Mucosa of rectum (tissue), 2 donors: Measurements from ENCODE around the gene IFNL2.

ENCODE experiments used
- H3K27ac ChIP-seq, 2 donors: one replicate each; pipeline ENCODE4 v1.7.0; 2013; ENCODE audit warnings: inconsistent platforms in 2 of 2, low read depth in 2 of 2, low read length in 2 of 2
- H3K27me3 ChIP-seq, 2 donors: one replicate each; pipeline ENCODE4 v1.7.0; 2013; ENCODE audit warnings: low read length in 2 of 2; ENCODE audit not compliant: control insufficient read depth in 2 of 2, insufficient read depth in 2 of 2
- H3K36me3 ChIP-seq, 2 donors: one replicate each; pipeline ENCODE4 v1.7.0; 2013; ENCODE audit warnings: low read length in 2 of 2; ENCODE audit not compliant: control insufficient read depth in 2 of 2, insufficient read depth in 2 of 2
- H3K4me1 ChIP-seq, 2 donors: one replicate each; pipeline ENCODE4 v1.7.0; 2013; ENCODE audit warnings: low read length in 2 of 2, mild to moderate bottlenecking in 1 of 2; ENCODE audit not compliant: control insufficient read depth in 2 of 2, insufficient read depth in 2 of 2
- H3K4me3 ChIP-seq, 2 donors: one replicate each; pipeline ENCODE4 v1.7.0; 2013; ENCODE audit warnings: low read length in 2 of 2
- H3K9ac ChIP-seq, 2 donors: one replicate each; pipeline ENCODE4 v1.7.0; 2013; ENCODE audit warnings: low read length in 2 of 2, low read depth in 1 of 2, mild to moderate bottlenecking in 1 of 2
- H3K9me3 ChIP-seq, 2 donors: one replicate each; pipeline ENCODE4 v1.7.0; 2013; ENCODE audit warnings: low read length in 2 of 2; ENCODE audit not compliant: control insufficient read depth in 2 of 2
- donor health status: healthy.
- donor health status: Normal muscosa, but diverticular disease.

Gene IFNL2

DNA sequence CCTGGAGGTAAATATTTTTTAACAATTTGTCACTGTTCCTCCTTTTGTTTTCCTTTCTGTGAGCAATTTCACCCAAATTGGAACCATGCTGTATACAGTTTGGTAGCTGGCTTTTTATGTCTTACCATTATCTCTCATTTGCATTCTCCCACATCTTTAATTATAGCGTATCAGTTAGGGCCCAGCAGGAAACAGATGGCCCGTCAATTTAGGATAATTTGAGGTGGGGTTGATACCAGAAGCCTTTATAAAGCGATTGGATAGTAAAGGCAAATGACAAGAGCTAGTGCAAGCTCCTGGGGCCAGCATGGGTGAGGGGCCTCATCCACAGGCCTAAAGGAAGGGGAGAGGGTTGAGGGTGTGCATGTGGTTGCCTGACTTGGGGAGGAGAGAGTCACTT lies 15.7 kb upstream of the IFNL2 start:
- H3K9ac ChIP-seq, result no peak overlapping the region
- peaks cover 5 to 17% of the 10 kb centered on the region in 2 donors for H3K27me3 ChIP-seq
- H3K27ac ChIP-seq, result no peak overlapping the region
- H3K36me3 ChIP-seq, result no peaks in the 10 kb centered on the region
- no peak overlapping the region for H3K4me3 ChIP-seq
- H3K9me3 ChIP-seq, result no peaks in the 10 kb centered on the region
- H3K4me1 ChIP-seq, result no peaks in the 10 kb centered on the region

DNA sequence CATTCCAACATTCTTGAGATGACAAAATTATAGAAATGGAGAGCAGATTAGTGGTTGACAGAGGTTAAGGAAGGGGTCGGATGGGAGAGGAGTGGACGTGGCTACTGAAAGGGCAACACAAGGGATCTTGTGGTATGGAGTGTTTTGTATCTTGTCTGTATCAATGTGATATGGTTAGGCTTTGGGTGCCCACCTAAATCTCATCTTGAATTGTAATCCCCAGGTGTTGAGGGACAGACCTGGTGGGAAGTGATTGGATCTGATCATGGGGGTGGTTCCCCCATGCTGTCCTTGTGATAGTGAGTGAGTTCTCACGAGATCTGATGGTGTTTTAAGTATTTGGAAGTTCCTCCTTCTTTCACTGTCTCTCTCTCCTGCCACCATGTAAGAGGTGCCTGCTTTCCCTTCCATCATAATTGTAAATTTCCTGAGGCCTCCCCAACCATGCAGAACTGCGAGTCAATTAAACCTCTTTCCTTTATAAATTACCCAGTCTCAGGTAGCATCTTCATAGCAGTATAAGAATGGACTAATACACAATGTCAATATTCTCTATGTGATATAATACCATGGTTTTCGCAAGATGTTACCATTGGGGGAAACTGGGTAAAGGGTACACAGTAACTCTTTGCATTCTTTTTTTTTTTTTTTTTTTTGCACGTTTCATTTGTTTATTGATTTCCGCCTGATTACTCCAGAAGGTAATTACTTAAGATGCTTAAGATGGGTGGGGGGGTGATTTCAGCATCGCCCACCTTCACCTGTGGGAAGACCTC lies 14.6 kb upstream of the IFNL2 start:
- Histone ChIP-seq H3K4me1 (no peaks in the 10 kb centered on the region), H3K27ac (no peak overlapping the region), H3K4me3 (no peak overlapping the region), H3K9ac (no peak overlapping the region), H3K36me3 (no peaks in the 10 kb centered on the region), H3K27me3 (peaks cover 2 to 8% of the 10 kb centered on the region in 2 donors), H3K9me3 (no peaks in the 10 kb centered on the region)

DNA sequence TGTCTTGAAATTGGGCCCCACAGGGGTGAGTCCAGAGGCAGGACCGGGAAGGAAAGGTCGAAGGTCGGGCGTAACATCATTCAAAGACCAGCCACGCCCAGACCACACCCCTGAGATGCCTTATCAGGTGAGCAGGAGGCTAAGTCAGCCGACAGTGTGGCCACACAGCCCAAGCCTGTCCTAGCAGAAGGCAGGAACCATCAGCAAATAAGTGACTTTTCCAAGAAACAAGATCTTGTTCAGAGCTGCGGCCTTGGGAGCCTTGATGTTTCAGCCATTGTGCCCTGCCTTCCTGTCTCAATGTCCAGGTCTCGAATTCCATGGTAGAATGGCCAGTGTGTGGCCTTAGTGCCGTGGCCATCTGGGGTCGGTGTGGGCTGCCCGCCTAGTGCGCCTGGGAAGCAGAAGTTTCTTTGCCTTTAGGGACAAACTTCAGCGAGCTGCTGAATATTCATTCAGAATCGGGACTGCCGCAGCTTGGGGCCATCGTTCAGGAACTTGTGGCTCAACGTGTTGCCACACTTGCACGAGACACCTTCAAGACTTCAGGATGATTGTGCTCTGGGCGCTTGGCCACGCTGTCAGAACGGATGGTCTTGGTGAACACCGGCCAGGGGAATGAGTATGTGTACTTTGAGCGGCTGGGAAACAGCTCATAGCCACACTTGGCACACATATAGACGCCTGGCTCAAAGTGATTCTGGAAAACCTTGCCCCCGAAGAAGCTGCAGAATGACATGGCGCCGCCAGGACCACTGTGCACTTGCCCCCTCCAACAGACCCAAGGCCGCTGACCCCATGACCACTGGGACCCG lies 13.5 kb upstream of the IFNL2 start:
- H3K9me3 ChIP-seq, result no peaks in the 10 kb centered on the region
- H3K9ac ChIP-seq, result no peak overlapping the region
- H3K36me3 ChIP-seq, result no peaks in the 10 kb centered on the region
- H3K4me1 ChIP-seq, result no peaks in the 10 kb centered on the region
- no peak overlapping the region for H3K4me3 ChIP-seq
- H3K27me3 ChIP-seq, result peaks cover 0 to 2% of the 10 kb centered on the region in 2 donors
- H3K27ac ChIP-seq, result no peak overlapping the region

DNA sequence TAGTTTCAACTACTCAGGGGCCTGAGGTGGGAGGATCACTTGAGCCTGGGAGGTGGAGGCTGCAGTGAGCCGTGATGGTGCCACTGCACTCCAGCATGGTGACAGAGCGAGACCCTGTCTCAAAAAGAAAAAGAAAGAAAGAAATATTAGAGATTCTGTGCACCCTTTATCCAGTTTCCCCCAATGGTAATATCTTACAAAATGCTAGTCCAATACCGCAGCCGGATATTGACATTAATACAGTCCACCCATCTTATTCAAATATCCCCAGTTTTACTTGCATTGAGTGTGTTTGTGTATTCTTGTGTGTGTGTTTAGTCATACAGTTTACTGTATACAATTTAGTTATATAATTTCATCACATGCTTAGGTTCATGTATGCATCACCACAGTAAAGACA lies 11.0 kb upstream of the IFNL2 start:
- Histone ChIP-seq H3K27me3 (peaks cover 0 to 5% of the 10 kb centered on the region in 2 donors), H3K36me3 (no peaks in the 10 kb centered on the region), H3K9me3 (no peaks in the 10 kb centered on the region), H3K27ac (no peak overlapping the region), H3K9ac (no peak overlapping the region), H3K4me1 (no peaks in the 10 kb centered on the region), H3K4me3 (no peak overlapping the region)

DNA sequence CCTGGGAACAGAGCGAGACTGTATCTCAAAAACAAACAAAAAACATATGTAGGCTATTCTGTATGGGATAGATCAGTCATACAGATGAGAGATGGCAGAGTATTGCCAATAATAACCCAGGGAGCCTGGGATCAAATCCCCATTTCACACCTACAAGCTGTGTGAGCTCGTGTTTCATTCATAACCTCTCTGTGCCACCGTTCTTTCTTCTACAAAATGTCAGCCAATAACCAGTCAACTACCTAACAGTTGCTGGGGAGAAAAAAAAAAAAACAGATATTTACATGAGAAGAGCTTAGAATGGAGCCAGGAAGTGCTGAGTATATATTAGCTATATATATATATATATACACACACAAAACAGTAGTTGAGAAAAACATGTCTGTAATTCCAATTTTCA lies 6.5 kb upstream of the IFNL2 start:
- no peak overlapping the region for H3K9ac ChIP-seq
- H3K36me3 ChIP-seq, result no peaks in the 10 kb centered on the region
- H3K9me3 ChIP-seq, result no peaks in the 10 kb centered on the region
- peaks cover 13 to 31% of the 10 kb centered on the region in 2 donors for H3K27me3 ChIP-seq
- no peak overlapping the region for H3K4me3 ChIP-seq
- no peak overlapping the region for H3K27ac ChIP-seq
- H3K4me1 ChIP-seq, result no peaks in the 10 kb centered on the region

DNA sequence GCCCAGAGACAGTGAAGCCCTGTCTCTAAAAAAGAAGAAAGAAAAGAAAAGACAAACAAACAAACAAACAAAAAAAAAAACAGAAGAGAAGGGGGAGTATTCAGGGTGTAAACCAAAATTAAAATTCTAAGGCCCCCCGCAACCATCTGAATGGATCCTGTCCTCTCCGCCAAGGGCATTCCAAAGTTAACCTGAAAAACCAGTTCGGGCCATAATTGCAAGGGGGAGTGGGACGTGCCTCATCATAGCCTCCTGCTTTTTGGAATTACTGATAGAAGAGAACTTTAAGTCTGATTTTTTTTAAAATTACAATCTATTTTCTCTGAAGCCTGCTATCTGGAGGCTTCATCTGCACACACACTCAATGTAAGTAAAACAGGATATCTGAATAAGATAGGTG lies 5.7 kb upstream of the IFNL2 start:
- Histone ChIP-seq H3K4me3 (no peak overlapping the region), H3K4me1 (no peaks in the 10 kb centered on the region), H3K36me3 (no peaks in the 10 kb centered on the region), H3K27me3 (peaks cover 13 to 31% of the 10 kb centered on the region in 2 donors), H3K27ac (no peak overlapping the region), H3K9me3 (no peaks in the 10 kb centered on the region), H3K9ac (no peak overlapping the region)

DNA sequence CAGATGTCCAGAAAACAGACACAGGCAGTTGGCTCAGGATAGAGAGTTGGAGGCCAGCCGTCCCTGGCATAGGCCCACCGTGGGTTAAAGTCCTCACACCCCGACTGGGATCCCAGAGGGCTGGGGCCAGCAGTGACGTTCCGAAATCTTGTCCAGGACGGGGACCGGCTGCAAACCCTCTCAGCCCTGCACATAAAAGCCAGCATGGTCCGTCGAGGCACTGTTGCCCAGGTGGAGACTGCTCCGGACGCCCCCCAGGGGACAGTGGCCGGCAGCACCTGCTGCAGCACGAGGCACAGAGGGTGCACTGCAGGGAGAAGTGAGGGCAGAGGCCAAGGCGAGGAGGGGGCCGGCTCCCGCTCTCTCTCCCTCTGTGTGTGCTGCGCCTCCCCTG lies 4.3 kb upstream of the IFNL2 start:
- Histone ChIP-seq H3K27ac (no peak overlapping the region), H3K27me3 (peaks cover 13 to 31% of the 10 kb centered on the region in 2 donors), H3K9ac (no peak overlapping the region), H3K36me3 (no peaks in the 10 kb centered on the region), H3K9me3 (no peaks in the 10 kb centered on the region), H3K4me3 (no peak overlapping the region), H3K4me1 (no peaks in the 10 kb centered on the region)

DNA sequence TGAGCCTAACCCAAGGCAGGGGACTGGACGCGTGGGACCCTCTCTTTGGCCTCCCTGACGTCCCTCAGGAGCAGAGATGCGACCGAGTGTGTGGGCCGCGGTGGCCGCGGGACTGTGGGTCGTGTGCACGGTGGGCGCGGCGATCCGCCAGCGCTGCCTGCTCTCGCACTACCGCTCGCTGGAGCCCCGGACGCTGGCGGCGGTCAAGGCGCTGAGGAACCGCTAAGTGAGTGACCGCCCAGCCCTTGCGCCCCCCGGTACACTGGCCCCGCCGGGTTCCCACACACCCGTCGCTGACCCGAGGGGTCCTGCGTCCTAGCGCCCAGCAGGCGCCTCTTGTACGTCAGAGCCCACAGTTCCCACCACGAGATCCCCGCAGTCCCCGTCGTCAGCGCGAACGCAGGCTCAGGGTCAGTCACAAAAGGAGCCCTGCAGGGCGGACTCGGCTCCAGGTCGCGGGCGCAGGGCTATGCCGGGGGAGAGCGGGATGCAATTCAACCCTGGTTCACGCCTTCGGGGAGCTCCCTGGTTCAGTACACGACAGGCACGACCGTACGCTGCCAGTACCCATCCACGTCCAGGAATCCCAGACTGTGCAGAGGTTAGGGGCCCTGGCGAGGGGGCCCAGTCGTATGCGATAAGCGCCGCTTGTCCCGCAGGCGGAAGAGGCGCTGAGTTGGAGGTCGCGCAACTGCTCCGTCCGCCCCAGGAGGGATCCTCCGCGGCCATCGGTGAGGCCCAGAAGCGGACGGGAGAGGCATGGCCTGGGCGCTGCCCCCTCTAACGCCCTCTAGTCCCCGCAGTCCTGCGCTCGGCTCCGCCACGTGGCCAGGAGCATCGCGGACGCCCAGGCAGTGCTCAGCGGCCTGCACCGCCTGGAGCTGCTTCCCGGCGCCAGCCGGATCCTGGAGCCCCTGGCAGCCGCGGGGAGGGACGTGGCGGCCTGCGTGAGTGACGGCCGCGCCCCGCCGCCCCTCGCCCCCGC lies 3.6 kb upstream of the IFNL2 start:
- H3K4me3 ChIP-seq, result no peak overlapping the region
- peaks cover 13 to 31% of the 10 kb centered on the region in 2 donors for H3K27me3 ChIP-seq

DNA sequence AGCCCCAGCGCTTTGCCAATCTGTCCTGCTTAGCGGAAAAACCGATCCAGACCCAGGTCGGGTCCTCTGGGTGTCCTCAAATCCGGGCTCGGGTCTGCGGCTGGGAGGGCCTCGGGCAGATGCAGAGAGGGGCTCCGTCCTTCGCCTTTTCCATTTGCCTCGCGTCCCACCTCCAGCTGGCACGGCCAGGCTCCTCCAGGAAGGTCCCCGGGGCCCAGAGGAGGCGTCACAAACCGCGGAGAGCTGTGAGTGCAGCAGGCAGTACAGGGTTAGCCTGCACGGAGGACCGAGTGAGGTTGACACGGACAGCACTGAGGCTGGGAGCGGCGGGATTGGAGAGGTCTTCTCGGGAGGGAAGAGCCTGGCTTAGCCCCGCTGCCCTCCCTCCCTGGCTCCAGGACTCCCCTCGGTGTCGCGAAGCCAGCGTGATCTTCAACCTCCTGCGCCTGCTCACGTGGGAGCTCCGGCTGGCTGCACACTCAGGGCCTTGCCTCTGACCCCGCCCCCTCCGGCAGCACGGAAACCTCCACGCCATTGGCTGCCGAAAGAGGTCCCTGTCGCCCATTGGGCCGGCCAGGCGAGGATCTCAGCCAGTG lies 2.8 kb upstream of the IFNL2 start:
- Histone ChIP-seq H3K4me1 (no peaks in the 10 kb centered on the region), H3K27ac (no peak overlapping the region), H3K36me3 (no peaks in the 10 kb centered on the region), H3K4me3 (no peak overlapping the region), H3K27me3 (peaks cover 13 to 31% of the 10 kb centered on the region in 2 donors), H3K9ac (no peak overlapping the region), H3K9me3 (no peaks in the 10 kb centered on the region)

More for the DNA sequence above, 3.6 kb upstream of the IFNL2 start:
- no peak overlapping the region for H3K9ac ChIP-seq
- no peaks in the 10 kb centered on the region for H3K9me3 ChIP-seq
- no peaks in the 10 kb centered on the region for H3K4me1 ChIP-seq
- H3K27ac ChIP-seq, result no peak overlapping the region
- no peaks in the 10 kb centered on the region for H3K36me3 ChIP-seq
